ENCODE data around the gene HGS. TPM values are rescaled to one million over a fixed set of nuclear protein-coding genes. Genes with fewer than 3 reads are reported as not detected.

HGS gene
- total and polyA plus RNA-seq, 2 of the 13 experiments (the other 11 are each of a cell fraction or from before 2014, with no cell fraction given) = 73.3 to 78.1 TPM

DNA sequence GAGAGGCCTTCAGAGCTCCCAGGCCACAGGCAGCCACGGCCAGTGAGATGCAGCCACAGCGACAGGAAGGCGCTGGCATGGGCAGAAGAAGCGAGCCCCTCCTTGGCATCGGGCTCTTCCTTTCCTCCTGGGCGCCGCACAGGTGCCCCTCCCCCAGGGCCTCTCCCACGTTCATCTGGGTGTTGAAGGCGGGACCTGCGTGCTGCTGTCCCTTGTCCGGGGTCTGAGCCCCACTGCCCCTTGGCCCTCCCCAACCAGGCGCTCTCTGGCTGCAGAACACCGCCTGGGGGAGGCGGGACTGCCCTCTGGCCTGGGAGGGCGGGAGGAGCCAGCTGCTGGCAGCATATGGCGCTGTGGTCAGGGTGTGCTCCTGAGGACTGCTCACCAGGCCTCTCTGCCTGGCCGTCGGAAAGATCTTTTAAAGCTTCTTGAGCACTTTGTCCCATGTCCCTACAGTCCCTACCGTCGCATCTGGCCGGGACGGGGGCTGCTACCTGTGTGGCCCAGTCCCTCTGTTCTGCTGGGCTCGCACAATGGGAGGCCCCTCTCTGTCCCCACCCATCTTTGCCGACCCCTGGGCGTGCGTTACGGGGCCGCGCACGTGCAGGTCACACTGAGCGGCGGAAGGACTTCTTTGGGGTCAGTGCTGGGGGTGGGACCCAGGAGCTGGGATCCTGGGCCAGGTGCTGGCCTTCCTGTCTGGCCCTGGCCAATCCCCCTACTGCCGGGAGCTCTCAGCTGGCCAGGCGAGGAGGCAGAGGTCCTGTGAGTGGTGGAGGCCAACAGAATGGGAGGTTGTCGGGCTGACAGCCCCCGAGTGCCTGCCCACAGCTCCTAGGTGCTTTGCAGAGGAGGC, 30.0 kb downstream of the HGS start (continued):
- TF ChIP-seq, protein P1, sequence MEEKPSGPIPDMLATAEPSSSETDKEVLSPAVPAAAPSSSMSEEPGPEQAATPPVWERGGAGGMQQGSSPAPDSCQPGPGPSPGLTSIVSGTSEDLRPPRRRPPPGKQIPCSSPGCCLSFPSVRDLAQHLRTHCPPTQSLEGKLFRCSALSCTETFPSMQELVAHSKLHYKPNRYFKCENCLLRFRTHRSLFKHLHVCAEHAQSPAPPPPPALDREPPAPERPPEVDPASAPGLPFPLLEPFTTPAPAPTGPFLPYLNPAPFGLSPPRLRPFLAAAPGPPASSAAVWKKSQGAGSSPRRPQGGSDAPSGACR (CRISPR knock-in tag; IDR thresholded peaks at IDR 0.05) = no peak; the same call in 1 of the 2 replicates
- TF ChIP-seq HDAC2 (CRISPR knock-in tag; IDR thresholded peaks at IDR 0.05) (peak; percentile 82), ZNF24 (IDR thresholded peaks at IDR 0.05) (no peak), ATAD3A (CRISPR knock-in tag; IDR thresholded peaks at IDR 0.05) (no peak), ZNF549 (CRISPR knock-in tag; IDR thresholded peaks at IDR 0.05) (no peak), KLF11 (CRISPR knock-in tag; IDR thresholded peaks at IDR 0.05) (peak; percentile 72; the same call in 1 of the 2 replicates), SRY (CRISPR knock-in tag; IDR thresholded peaks at IDR 0.05) (peak; percentile 73), NCOA5 (CRISPR knock-in tag; IDR thresholded peaks at IDR 0.05) (no peak), SUZ12 (IDR thresholded peaks at IDR 0.05; ENCODE audit: low read depth, low read length) (no peak), HMGA1 (CRISPR knock-in tag; conservative IDR thresholded peaks at IDR 0.05) (no peak)
- TF ChIP-seq, protein P2, sequence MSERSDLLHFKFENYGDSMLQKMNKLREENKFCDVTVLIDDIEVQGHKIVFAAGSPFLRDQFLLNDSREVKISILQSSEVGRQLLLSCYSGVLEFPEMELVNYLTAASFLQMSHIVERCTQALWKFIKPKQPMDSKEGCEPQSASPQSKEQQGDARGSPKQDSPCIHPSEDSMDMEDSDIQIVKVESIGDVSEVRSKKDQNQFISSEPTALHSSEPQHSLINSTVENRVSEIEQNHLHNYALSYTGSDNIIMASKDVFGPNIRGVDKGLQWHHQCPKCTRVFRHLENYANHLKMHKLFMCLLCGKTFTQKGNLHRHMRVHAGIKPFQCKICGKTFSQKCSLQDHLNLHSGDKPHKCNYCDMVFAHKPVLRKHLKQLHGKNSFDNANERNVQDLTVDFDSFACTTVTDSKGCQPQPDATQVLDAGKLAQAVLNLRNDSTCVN (CRISPR knock-in tag; IDR thresholded peaks at IDR 0.05; ENCODE audit: borderline replicate concordance) = peak; percentile 65
- TF ChIP-seq, protein P3, sequence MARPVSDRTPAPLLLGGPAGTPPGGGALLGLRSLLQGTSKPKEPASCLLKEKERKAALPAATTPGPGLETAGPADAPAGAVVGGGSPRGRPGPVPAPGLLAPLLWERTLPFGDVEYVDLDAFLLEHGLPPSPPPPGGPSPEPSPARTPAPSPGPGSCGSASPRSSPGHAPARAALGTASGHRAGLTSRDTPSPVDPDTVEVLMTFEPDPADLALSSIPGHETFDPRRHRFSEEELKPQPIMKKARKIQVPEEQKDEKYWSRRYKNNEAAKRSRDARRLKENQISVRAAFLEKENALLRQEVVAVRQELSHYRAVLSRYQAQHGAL (CRISPR knock-in tag; IDR thresholded peaks at IDR 0.05; ENCODE audit: not compliant biosample characterization) = no peak
- TF ChIP-seq, protein P4, sequence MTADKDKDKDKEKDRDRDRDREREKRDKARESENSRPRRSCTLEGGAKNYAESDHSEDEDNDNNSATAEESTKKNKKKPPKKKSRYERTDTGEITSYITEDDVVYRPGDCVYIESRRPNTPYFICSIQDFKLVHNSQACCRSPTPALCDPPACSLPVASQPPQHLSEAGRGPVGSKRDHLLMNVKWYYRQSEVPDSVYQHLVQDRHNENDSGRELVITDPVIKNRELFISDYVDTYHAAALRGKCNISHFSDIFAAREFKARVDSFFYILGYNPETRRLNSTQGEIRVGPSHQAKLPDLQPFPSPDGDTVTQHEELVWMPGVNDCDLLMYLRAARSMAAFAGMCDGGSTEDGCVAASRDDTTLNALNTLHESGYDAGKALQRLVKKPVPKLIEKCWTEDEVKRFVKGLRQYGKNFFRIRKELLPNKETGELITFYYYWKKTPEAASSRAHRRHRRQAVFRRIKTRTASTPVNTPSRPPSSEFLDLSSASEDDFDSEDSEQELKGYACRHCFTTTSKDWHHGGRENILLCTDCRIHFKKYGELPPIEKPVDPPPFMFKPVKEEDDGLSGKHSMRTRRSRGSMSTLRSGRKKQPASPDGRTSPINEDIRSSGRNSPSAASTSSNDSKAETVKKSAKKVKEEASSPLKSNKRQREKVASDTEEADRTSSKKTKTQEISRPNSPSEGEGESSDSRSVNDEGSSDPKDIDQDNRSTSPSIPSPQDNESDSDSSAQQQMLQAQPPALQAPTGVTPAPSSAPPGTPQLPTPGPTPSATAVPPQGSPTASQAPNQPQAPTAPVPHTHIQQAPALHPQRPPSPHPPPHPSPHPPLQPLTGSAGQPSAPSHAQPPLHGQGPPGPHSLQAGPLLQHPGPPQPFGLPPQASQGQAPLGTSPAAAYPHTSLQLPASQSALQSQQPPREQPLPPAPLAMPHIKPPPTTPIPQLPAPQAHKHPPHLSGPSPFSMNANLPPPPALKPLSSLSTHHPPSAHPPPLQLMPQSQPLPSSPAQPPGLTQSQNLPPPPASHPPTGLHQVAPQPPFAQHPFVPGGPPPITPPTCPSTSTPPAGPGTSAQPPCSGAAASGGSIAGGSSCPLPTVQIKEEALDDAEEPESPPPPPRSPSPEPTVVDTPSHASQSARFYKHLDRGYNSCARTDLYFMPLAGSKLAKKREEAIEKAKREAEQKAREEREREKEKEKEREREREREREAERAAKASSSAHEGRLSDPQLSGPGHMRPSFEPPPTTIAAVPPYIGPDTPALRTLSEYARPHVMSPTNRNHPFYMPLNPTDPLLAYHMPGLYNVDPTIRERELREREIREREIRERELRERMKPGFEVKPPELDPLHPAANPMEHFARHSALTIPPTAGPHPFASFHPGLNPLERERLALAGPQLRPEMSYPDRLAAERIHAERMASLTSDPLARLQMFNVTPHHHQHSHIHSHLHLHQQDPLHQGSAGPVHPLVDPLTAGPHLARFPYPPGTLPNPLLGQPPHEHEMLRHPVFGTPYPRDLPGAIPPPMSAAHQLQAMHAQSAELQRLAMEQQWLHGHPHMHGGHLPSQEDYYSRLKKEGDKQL (CRISPR knock-in tag; IDR thresholded peaks at IDR 0.05; ENCODE audit: low read depth) = no peak
- TF ChIP-seq, protein P5, sequence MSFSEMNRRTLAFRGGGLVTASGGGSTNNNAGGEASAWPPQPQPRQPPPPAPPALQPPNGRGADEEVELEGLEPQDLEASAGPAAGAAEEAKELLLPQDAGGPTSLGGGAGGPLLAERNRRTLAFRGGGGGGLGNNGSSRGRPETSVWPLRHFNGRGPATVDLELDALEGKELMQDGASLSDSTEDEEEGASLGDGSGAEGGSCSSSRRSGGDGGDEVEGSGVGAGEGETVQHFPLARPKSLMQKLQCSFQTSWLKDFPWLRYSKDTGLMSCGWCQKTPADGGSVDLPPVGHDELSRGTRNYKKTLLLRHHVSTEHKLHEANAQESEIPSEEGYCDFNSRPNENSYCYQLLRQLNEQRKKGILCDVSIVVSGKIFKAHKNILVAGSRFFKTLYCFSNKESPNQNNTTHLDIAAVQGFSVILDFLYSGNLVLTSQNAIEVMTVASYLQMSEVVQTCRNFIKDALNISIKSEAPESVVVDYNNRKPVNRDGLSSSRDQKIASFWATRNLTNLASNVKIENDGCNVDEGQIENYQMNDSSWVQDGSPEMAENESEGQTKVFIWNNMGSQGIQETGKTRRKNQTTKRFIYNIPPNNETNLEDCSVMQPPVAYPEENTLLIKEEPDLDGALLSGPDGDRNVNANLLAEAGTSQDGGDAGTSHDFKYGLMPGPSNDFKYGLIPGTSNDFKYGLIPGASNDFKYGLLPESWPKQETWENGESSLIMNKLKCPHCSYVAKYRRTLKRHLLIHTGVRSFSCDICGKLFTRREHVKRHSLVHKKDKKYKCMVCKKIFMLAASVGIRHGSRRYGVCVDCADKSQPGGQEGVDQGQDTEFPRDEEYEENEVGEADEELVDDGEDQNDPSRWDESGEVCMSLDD (CRISPR knock-in tag; IDR thresholded peaks at IDR 0.05; ENCODE audit: borderline replicate concordance) = peak; percentile 12; the same call in 1 of the 2 replicates
- TF ChIP-seq, protein P6, sequence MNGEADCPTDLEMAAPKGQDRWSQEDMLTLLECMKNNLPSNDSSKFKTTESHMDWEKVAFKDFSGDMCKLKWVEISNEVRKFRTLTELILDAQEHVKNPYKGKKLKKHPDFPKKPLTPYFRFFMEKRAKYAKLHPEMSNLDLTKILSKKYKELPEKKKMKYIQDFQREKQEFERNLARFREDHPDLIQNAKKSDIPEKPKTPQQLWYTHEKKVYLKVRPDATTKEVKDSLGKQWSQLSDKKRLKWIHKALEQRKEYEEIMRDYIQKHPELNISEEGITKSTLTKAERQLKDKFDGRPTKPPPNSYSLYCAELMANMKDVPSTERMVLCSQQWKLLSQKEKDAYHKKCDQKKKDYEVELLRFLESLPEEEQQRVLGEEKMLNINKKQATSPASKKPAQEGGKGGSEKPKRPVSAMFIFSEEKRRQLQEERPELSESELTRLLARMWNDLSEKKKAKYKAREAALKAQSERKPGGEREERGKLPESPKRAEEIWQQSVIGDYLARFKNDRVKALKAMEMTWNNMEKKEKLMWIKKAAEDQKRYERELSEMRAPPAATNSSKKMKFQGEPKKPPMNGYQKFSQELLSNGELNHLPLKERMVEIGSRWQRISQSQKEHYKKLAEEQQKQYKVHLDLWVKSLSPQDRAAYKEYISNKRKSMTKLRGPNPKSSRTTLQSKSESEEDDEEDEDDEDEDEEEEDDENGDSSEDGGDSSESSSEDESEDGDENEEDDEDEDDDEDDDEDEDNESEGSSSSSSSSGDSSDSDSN (CRISPR knock-in tag; IDR thresholded peaks at IDR 0.05) = peak; percentile 76
